DND-41 (cell line): ENCODE data around the gene SMPX.

Experiments
- CTCF ChIP-seq: IDR thresholded peaks from 2 replicates; pipeline ENCODE4 v1.5.1; 2012; ENCODE audit warnings: borderline replicate concordance, low read length, moderate library complexity, mild to moderate bottlenecking; ENCODE audit not compliant: poor library complexity, severe bottlenecking; ENCODE audit errors: extremely low read depth
- EZH2 ChIP-seq: IDR thresholded peaks from 3 replicates; pipeline ENCODE4 v1.6.1; 2012; ENCODE audit warnings: borderline replicate concordance, low read depth, mild to moderate bottlenecking, moderate library complexity, low read length, inconsistent platforms; ENCODE audit not compliant: severe bottlenecking

- no peak for TF ChIP-seq CTCF
- no peak for TF ChIP-seq EZH2
Measured at GRCh38 chrX:21683941-21684340, 74.0 kb downstream of the SMPX start.
